ENCODE measurements around the gene HIP1R. TPM values are rescaled to one million over a fixed set of nuclear protein-coding genes. Genes with fewer than 3 reads are reported as not detected.

The HIP1R gene
- total and polyA plus RNA-seq, 2 of the 13 experiments (the other 11 are each of a cell fraction or from before 2014, with no cell fraction given): 18.4 to 25.5 TPM

- TF ChIP-seq ZNF816 (CRISPR knock-in tag; IDR thresholded peaks at IDR 0.05; ENCODE audit: borderline replicate concordance) (no peak), RNF2 (conservative IDR thresholded peaks at IDR 0.05; ENCODE audit: low read depth) (no peak), ZNF510 (CRISPR knock-in tag; IDR thresholded peaks at IDR 0.05; ENCODE audit: low read depth) (no peak), E2F1 (CRISPR knock-in tag; IDR thresholded peaks at IDR 0.05) (no peak), KLF11 (CRISPR knock-in tag; IDR thresholded peaks at IDR 0.05) (no peak), PBX3 (CRISPR knock-in tag; IDR thresholded peaks at IDR 0.05; ENCODE audit: borderline replicate concordance) (no peak), ELF3 (CRISPR knock-in tag; IDR thresholded peaks at IDR 0.05) (no peak), SRSF4 (IDR thresholded peaks at IDR 0.05; ENCODE audit: low read depth, low read length, poor library complexity, severe bottlenecking) (no peak), SKI (IDR thresholded peaks at IDR 0.05; ENCODE audit: partially characterized antibody) (no peak), CREB3 (CRISPR knock-in tag; IDR thresholded peaks at IDR 0.05) (no peak), TFE3 (CRISPR knock-in tag; IDR thresholded peaks at IDR 0.05) (no peak), LCORL (IDR thresholded peaks at IDR 0.05) (no peak), LCORL (CRISPR knock-in tag; IDR thresholded peaks at IDR 0.05) (0 out of 2 replicates have a peak, but pooled peaks have one; percentile 25), ELF4 (CRISPR knock-in tag; IDR thresholded peaks at IDR 0.05; ENCODE audit: borderline replicate concordance) (no peak), THAP8 (CRISPR knock-in tag; IDR thresholded peaks at IDR 0.05; ENCODE audit: borderline replicate concordance) (no peak), ZNF660 (CRISPR knock-in tag; IDR thresholded peaks at IDR 0.05; ENCODE audit: borderline replicate concordance, low read depth) (no peak), FOXA3 (CRISPR knock-in tag; IDR thresholded peaks at IDR 0.05) (peak; percentile 61; the same call in 1 of the 2 replicates), ZNF335 (CRISPR knock-in tag; IDR thresholded peaks at IDR 0.05) (no peak), YEATS4 (CRISPR knock-in tag; IDR thresholded peaks at IDR 0.05; ENCODE audit: borderline replicate concordance) (no peak), JDP2 (CRISPR knock-in tag; IDR thresholded peaks at IDR 0.05; ENCODE audit: borderline replicate concordance) (no peak), FOXA1 (IDR thresholded peaks at IDR 0.05) (no peak), FOXA1 (CRISPR knock-in tag; IDR thresholded peaks at IDR 0.05) (peak; percentile 63; the same call in 1 of the 2 replicates), SMARCE1 (IDR thresholded peaks at IDR 0.05; ENCODE audit: borderline replicate concordance) (no peak), HOXD1 (CRISPR knock-in tag; IDR thresholded peaks at IDR 0.05) (no peak)
- TF ChIP-seq, protein P1, sequence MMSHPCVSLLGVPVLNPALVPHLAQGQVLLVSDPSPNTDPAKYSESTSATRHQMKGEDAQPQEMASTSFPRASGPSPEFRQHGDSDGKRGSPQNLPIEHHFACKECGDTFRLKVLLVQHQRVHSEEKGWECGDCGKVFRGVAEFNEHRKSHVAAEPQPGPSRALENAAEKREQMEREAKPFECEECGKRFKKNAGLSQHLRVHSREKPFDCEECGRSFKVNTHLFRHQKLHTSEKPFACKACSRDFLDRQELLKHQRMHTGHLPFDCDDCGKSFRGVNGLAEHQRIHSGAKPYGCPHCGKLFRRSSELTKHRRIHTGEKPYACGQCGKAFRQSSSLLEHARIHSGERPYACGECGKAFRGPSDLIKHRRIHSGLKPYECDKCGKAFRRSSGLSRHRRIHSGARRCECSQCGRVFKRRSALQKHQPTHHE (CRISPR knock-in tag; IDR thresholded peaks at IDR 0.05; ENCODE audit: borderline replicate concordance): no peak
Measured at GRCh38 chr12:122856999-122857671, 21.9 kb downstream of the HIP1R start (continued).

All from HepG2 (cell line).